GM18520 (cell line): ENCODE results near the gene PDXDC1.
"Not testable (repeated sequence)": the region's sequence is repeated elsewhere in the genome, so short reads cannot be mapped to it uniquely, and the experiment has no call there.

ENCODE experiments used
- ATAC-seq: cut with Tn5 transposase; IDR thresholded peaks from one replicate; pipeline ENCODE4 v1.9.1; 2021; ENCODE audit not compliant: unreplicated experiment

PDXDC1 gene

DNA sequence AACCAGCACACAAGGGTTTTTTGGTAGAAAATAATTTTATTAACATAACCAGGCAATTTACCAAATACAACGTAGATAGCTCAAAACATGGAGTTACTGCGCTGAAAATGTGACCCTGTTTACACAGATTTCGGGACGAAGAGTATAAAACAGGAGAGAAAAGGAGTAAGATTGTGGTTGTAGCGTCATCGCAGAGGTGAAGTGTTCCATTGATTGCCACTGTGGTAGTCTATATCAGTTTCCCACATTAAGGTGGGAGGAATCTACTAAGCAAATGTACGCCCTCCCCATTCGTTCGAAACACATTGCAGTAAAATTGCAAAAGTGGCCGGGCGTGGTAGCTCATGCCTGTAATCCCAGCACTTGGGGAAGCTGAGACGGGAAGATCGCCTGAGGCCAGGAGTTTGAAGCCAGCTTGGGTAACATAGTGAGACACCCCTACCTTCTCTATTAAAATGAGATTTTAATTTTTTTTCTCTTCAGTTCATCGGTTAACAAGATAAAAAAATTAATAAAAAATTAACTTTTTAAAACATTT is 972 bp upstream of the PDXDC1 start:
- not testable (repeated sequence) for ATAC-seq

DNA sequence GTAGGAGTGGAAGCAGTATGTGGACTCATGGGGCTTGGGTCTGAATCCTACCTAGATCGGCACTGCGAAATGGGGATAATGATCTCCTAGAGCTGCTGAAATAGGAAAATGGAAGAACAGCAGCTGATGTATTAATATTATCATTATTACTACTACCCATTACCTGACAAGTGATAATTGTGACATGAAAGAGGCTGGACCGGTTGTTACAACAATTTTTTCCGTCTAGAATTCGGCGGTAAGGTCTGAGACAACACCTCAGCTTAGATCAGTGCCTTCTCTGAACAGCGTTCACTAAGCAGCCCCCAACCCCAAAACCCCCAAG is 533 bp upstream of the PDXDC1 start:
- ATAC-seq = not testable (repeated sequence)

DNA sequence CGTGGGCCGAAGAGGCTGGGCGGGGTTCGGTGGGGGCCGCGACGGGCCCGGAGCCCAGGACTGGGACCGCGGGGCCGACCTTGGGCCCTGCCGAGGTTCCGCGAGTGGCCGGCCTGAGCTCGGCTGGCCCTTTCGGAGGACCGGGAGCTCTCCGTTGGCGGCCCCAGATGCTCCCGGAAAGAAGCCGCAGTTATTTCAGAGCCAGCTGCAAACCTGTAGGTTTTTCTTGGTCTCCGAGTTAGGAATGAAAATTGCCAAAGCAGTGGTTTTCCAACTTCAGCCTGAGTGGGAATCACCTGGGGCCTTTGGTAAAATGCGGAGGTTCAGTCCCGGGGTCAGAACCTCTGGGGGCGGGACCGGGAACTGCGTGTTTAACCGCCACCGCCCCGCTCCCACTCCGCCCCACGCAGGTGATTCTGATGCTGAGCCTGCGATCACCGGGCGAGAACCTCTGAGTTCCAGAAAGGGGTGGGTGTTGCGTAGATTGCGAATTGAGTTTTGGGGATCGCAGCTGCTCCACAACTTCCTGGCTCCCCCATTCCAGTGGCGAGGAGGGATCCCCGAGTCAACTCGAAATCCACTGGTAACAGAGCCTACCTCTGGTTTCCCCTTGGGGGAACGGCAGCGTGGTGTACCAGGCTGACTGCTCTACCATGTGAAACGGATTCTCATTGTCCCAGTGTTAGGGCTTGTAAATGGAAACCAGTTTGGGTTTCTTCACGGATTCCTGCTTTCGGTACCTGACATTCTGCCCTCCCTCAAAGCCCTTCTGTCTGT is 780 bp downstream of the PDXDC1 start:
- not testable (repeated sequence) for ATAC-seq

DNA sequence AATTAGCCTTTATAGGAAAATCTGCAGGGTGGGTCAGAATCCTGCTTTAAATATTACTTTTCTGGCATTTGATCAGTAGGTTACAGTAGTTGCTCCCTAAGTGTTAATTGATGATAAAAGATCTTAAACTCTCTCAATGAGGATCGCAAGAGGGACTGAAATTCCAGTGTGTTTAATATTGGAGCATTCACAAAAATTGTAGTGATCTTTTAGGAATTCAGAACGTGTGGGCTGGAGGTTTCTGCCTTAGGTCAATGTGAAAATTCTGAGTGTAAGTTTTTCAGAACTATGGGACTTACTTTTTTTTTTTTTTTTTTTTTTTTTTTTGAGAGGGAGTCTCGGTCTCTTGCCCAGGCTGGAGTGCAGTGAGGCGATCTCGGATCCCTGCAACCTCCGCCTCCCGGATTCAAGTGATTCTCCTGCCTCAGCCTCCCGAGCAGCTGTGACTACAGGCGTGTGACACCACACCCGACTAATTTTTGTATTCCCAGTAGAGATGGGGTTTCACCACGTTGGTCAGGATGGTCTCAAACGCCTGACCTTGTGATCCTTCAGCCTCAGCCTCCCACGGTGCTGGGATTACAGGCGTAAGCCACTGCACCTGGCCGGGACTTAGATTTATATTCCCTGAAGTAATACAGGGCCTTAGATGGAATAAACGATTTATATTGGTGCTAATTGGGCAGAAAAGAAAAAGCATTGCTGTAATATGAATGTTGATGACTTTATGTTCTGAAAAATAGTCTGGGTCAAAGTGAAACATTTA is 2.3 kb downstream of the PDXDC1 start:
- not testable (repeated sequence) for ATAC-seq

DNA sequence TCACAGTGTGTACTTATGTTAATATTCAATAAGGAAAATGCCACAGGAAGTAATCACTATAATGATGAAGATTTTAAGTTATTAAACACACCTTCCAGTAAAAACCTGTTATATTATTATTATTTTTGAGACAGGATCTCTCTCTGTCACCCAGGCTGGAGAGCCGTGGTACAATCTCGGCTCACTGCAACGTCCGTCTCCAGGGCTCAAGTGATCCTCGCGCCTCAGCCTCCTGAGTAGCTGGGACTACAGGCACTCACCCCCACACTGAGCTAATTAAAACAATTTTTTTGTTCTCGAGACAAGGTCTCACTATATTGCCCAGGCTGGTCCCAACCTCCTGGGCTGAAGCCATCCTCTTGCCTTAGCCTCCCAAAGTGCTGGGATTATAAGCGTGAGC is 3.5 kb downstream of the PDXDC1 start:
- not testable (repeated sequence) for ATAC-seq

DNA sequence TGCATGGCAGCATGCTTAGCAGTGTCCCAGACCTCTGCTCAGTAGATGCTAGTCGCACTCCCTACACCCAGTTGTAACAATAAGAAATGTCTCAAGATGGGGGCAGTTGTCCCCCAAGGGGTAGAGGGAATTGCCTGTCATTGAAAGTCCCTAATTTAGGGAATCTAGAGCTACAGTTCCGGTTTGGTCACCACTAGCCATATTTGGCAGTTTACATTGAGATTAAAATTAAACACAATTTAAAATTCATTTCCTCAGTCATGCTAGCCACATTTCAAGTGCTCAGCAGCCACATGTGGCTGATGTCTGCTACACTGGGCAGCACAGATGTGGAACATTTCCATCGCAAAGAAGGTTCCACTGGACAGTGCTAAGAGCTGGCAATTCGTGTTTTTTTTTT is 4.1 kb downstream of the PDXDC1 start:
- ATAC-seq = not testable (repeated sequence)

DNA sequence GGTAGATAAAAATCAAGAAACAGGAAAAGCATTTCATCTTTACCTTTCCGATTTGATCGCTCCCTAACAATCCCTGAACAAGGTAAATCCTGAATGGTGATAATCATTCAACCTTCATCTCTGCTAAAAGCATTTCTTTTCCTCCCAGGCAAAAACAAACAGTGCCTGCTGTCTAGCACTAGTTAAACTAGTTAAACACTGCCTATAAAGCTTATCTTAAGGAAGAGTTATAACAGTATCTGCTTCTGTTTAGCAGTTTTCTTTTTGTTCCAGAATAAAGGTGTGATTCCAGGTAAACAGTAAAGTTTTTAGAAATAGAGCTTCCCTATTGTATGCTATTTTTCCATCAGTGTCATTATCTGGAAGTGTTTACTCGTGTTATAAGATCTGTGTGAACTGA is 6.4 kb downstream of the PDXDC1 start:
- ATAC-seq = not testable (repeated sequence)

DNA sequence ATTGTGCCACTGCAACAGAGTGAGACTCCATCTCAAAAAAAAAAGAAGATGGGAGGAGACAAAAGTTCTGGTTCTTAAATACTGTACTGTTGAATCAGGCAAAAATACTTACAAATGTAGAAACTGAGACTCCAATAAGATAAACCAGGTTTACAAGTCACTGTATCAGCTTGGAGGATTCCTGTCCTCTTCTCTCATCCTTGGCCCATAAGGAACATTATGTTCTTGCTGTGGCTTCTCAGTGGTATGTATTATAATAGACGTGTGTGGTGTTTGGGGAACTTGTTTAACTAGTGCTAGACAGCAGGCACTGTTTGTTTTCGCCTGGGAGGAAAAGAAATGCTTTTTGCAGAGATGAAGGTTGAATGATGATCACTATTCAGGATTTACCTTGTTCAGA is 7.7 kb downstream of the PDXDC1 start:
- not testable (repeated sequence) for ATAC-seq

DNA sequence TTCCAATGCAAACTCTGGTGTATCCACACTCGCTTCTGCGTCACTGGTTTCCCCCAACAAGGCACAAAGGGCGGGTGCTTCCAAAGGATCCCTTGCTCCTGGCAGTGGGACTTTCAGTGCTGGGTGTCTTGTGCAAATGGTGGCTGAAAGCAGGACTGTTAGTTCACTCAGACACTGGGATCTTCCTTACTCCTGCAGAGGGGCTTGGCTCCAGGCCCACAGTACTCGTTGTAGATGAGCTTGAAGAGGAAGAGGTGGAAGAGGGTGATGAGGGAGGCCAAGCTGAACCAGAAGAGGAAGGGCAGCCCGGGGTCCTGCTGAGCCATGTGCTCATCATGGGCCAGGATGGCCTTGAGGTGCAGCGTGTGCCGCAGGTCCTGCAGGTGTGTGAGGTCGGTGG is 13.3 kb downstream of the PDXDC1 start:
- ATAC-seq = not testable (repeated sequence)

DNA sequence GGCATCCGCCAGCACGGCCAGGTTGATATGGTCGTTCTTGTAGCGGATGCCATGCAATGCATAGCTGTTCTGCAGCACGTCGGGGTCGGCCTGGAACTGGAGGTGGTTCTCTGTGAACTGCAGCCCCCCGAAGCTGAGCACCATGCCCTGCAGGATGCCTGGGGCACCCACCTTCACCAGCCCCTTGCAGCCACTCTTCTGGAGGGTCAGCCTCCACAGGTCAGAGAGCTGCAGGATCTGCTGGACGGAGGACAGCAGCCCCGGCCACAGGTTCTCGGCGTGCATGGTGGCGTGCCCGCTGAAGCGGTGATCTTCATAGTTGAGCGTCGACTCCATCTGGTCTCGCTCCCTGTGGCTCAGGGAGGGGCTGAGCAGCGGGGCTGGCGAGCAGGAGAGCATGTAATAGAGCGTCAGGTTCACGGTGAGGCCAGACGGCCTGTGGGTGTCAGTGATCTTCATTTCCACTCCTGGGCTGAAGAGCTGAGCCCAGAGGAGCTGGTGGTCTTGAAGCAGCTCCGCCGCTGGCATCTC is 13.9 kb downstream of the PDXDC1 start:
- not testable (repeated sequence) for ATAC-seq

DNA sequence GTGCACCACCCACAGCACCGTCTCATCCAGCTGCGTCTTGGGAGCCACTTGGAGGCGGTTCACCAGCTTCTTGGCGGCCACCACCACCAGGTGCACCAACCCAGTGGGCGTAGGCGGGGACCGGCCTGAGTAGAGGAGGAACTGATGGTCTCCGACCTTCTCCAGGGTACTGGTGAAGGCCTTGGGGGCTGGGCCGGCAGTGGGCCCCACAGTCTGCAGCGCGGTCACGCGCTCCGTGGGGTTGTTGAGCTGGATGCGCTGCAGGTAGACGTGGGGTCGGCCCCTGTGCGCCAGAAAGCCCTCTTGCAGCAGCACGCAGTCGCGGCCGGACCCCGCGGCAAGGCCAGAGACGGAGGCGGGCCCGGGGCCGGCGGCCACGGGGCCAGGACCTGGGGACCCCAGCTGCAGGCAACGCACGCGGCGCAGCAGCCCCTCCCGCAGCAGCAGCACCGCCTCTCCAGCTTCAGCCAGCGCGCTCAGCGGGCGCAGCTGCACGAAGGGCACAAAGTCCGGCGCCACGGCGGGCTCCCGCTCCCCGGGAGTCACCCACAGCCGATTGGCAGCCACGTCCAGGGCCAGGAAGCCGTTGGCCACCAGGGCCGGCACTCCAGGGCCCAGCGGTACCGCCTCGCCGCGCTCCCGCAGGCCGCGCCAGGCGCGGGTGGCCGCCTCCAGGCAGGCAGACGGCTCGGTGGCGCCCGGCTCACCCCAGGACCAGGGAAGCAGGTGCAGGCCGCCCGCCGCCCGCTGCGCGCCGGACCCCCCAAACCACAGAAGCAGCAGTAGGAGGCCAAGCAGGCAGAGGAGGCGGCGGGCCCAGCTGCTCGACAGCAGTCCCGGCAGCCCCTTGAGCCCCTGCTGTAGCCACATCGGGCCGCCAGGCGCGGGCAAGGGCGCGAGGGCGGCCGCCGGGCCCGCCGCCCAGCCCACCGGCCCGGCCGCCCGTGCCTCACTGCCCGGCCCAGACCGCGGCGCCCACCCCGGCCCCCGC is 14.8 kb downstream of the PDXDC1 start:
- not testable (repeated sequence) for ATAC-seq

DNA sequence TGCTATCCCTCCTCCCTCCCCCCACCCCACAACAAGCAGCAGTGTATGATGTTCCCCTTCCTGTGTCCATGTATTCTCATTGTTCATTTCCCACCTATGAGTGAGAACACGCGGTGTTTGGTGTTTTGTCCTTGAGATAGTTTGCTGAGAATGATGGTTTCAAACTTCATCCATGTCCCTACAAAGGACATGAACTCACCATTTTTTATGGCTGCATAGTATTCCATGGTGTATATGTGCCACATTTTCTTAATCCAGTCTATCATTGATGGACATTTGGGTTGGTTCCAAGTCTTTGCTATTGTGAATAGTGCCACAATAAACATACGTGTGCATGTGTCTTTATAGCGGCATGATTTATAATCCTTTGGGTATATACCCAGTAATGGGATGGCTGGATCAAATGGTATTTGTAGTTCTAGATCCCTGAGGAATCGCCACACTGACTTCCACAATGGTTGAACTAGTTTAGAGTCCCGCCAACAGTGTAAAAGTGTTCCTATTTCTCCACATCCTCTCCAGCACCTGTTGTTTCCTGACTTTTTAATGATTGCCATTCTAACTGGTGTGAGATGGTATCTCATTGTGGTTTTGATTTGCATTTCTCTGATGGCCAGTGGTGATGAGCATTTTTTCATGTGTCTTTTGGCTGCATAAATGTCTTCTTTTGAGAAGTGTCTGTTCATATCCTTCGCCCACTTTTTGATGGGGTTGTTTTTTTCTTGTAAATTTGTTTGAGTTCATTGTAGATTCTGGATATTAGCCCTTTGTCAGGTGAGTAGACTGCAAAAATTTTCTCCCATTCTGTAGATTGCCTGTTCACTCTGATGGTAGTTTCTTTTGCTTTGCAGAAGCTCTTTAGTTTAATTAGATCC is 18.7 kb downstream of the PDXDC1 start:
- not testable (repeated sequence) for ATAC-seq

DNA sequence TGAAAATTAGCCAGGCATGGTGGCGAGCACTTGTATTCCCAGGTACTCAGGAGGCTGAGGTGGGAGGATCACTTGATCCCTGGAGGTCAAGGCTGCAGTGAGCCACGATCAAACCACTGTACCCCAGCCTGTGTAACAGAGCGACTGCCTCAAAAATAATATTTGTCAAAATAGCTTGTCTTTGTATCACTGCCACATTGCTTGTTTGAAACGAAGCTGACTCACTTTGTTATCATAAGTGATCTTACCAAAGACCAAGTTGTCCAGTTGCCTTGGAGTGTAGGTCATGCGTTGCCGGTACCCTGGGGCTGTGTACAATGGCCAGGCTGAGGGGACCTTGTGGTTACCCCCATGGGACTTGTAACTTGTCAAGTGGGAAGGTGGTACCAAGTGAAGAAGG is 21.9 kb downstream of the PDXDC1 start:
- not testable (repeated sequence) for ATAC-seq

DNA sequence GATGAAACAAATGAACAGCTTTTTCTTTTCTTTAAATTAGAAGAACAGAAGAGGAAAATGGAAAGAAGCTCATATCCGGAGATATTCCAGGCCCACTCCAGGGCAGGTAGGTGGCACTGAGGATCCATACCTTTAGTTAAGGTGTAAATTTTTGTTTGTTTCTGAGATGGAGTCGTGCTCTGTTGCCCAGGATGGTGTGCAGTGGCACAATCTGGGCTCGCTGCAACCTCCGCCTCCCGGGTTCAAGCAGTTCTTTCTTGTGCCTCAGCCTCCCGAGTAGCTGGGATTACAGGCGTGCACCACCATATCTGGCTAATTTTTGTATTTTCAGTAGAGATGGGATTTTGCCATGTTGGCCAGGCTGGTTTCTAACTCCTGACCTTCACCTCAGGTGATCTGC is 23.5 kb downstream of the PDXDC1 start:
- ATAC-seq = not testable (repeated sequence)

DNA sequence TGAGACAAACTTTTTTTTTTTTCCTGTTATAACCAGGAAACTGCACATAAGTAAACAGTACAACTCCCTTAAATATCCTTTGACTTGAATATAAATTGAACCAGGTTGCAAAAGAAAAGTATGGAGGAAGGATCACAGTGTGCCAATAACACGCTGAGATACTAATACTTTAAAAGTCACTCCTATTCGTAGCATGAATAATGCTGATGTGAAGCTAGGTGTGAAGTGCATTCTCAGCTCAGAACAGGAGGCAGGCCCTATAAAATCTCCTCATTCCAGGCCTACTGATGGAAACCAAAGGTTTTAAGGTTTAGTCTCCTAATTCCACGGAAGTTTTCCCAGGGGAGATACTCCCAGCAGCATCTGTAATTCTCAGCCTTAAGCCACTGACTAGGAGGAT is 25.0 kb downstream of the PDXDC1 start:
- ATAC-seq = not testable (repeated sequence)

DNA sequence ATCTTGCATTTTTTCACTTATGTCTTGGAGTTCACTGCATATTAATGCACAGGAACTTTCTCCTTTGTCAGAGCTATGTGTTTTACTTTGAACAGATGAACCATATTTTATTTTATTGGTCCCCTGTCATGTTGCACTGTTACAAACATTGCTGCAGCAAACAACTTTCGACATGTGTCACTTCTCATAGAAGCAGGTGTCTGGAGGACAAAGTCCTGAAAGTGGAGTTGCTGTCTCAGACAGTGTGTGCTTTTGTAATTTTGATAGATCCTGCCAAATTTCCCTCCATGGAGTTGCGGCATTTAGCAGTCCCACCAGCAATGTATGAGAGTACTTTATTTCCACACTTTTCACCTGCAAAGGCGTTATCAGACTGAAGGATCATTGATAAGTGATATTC is 27.6 kb downstream of the PDXDC1 start:
- not testable (repeated sequence) for ATAC-seq

DNA sequence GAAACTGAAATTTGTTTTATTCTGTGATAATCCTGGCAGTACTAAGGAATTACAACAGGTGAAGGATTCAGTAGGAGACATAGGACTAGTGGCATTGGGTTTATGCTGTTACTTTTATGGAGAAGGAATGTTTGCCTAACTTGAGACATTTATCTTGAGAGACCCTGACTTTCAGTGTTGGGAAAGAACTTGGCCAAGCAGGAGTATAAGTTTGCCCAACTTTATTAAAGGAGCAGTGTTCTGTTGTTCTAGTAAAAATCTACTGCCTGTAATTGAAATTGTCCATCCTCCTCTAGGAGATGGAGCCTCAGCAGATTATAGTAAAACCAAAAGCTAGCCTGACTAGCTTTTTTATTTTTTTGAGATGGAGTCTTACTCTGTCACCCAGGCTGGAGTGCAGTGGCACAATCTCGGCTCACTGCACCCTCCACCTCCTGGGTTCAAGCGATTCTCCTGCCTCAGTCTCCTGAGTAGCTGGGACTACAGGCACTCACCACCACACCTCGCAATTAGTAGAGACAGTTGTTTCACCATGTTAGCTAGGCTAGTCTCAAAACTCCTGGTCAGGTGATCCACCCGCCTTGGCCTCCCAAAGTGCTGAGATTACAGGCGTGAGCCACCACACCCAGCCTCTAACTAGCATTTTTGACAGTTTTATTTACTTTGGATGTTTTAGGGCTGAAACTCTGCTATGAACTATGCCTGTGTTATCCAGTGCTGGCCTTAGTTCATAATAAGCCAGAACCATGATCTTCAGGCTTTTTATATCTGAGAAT is 30.7 kb downstream of the PDXDC1 start:
- not testable (repeated sequence) for ATAC-seq

DNA sequence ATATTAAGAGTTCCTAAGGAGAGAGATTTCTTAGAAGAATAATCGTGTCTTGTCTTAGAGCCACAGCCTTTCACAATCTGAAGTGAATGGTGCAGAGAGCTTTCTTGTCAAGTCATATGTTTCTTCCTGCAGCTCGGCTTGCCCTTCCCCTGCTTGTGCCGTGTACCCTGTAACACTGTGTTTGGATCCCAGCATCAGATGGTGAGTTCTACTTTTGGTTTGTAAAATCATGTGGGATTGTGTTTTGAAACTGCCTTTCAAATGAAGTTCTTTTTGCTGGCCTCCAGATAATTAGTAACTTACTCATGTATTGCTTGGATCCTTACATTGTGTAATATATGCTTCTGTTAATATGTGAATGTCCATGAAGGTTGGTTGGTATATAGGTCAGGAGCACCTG is 33.8 kb downstream of the PDXDC1 start:
- ATAC-seq = not testable (repeated sequence)

DNA sequence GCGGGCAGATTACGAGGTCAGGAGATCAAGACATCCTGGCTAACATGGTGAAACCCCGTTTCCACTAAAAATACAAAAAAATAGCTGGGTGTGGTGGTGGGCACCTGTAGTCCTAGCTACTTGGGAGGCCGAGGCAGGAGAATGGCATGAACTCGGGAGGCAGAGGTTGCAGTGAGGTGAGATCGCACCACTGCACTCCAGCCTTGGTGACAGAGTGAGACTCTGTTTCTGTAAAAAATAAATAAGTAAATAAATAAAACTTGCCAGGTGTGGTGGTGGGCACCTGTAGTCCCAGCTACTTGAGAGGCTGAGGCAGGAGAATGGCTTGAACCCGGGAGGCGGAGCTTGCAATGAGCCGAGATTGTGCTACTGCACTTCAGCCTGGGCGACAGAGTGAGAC is 38.1 kb downstream of the PDXDC1 start:
- ATAC-seq = not testable (repeated sequence)
